Endothelial cell of umbilical vein (primary cell): Measurements from ENCODE around the gene CACTIN. TPM values are rescaled to one million over a fixed set of nuclear protein-coding genes. Genes with fewer than 3 reads are reported as not detected.

ENCODE experiments used
- BruUV-seq: library from RNA; stranded (reverse); fragments of 400-500 nt; replicated peaks from 2 replicates; lab custom pipeline; 2021; lab: Mats Ljungman, UMichigan
- CTCF ChIA-PET: fragments of 300-600, 350-600 bp; sonication (Branson Sonifier 250); formaldehyde crosslinking; loops from one replicate; lab custom pipeline; 2021; ENCODE audit warnings: antibody characterized with exemption, inconsistent platforms; lab: Charles Lee
- POLR2A ChIA-PET: fragments of 300-600, 350-600 bp; sonication (Branson Sonifier 250); formaldehyde crosslinking; loops from one replicate; lab custom pipeline; 2021; ENCODE audit warnings: antibody characterized with exemption, inconsistent platforms; lab: Charles Lee
- DNase-seq: peaks from one replicate; pipeline ENCODE4 v3.0.0-alpha.2; 2011; ENCODE audit warnings: low read depth, low spot score
- FAIRE-seq: peaks from 2 replicates; lab custom pipeline; 2011; peaks lifted over from hg19 to GRCh38; lab: Jason Lieb, UNC
- H2AFZ ChIP-seq: 2 replicates; pipeline ENCODE4 v1.6.0; 2012; ENCODE audit warnings: low read depth, low read length, control low read depth, inconsistent platforms
- H3K27ac ChIP-seq: 2 replicates; pipeline ENCODE4 v1.5.1; 2011; ENCODE audit warnings: low read depth, mild to moderate bottlenecking, control low read depth, low read length, moderate library complexity; ENCODE audit not compliant: insufficient read depth
- H3K27me3 ChIP-seq, 2 experiments: 2 replicates each; pipeline versions ENCODE4 v1.6.0 to v1.6.1; 2011; ENCODE audit warnings: low read length in 2 of 2, mixed read lengths in 1 of 2; ENCODE audit not compliant: control insufficient read depth in 2 of 2, insufficient read depth in 2 of 2
- H3K36me3 ChIP-seq, 2 experiments: 2 replicates in 1 of 2; 3 replicates in 1 of 2; pipeline ENCODE4 v1.5.1; 2011; ENCODE audit warnings: low read length in 2 of 2, mild to moderate bottlenecking in 1 of 2, moderate library complexity in 1 of 2; ENCODE audit not compliant: control insufficient read depth in 2 of 2, insufficient read depth in 2 of 2; ENCODE audit errors: extremely low read depth in 1 of 2
- H3K4me1 ChIP-seq: 3 replicates; pipeline ENCODE4 v1.5.1; 2011; ENCODE audit warnings: mild to moderate bottlenecking, low read length; ENCODE audit not compliant: control insufficient read depth, insufficient read depth; ENCODE audit errors: extremely low read depth
- H3K4me2 ChIP-seq: 2 replicates; pipeline ENCODE4 v1.6.1; 2011; ENCODE audit warnings: low read length, control low read depth, mixed read lengths; ENCODE audit not compliant: insufficient read depth
- H3K4me3 ChIP-seq, 3 experiments: fragments of 200-600 bp in 1 of 3; sonication (generic), shearing (Covaris generic) in 1 of 3; replicated peaks in 1 of 3; 2 replicates each; pipeline ENCODE4 v1.5.1; 2011 to 2016; ENCODE audit warnings: control low read depth in 3 of 3, low read length in 3 of 3, mild to moderate bottlenecking in 2 of 3, inconsistent platforms in 1 of 3, low read depth in 1 of 3, moderate library complexity in 1 of 3; ENCODE audit not compliant: insufficient read depth in 1 of 3
- H3K79me2 ChIP-seq: 2 replicates; pipeline ENCODE4 v1.6.0; 2012; ENCODE audit warnings: low read length, inconsistent platforms; ENCODE audit not compliant: control insufficient read depth, insufficient read depth
- H3K9ac ChIP-seq: replicated peaks from 2 replicates; pipeline ENCODE3; 2011; ENCODE audit warnings: low read length, control low read depth; ENCODE audit not compliant: insufficient read depth; ENCODE audit errors: extremely low read depth
- H3K9me1 ChIP-seq: replicated peaks from 3 replicates; pipeline ENCODE4 v1.6.0; 2011; ENCODE audit warnings: mild to moderate bottlenecking, low read length; ENCODE audit not compliant: control insufficient read depth, insufficient read depth; ENCODE audit errors: extremely low read depth
- H3K9me3 ChIP-seq: replicated peaks from 2 replicates; pipeline ENCODE4 v1.5.1; 2012; ENCODE audit warnings: low read length, inconsistent platforms; ENCODE audit not compliant: control insufficient read depth, insufficient read depth
- H4K20me1 ChIP-seq: replicated peaks from 2 replicates; pipeline ENCODE3; 2011; ENCODE audit warnings: mild to moderate bottlenecking, low read length; ENCODE audit not compliant: control insufficient read depth, insufficient read depth; ENCODE audit errors: extremely low read depth
- CTCF ChIP-seq, 2 donors: IDR thresholded peaks; 1 replicate in 1 of 2; 2 replicates in 1 of 2; pipeline ENCODE4 v1.5.1; 2011; ENCODE audit warnings: low read length in 2 of 2, mild to moderate bottlenecking in 2 of 2, moderate library complexity in 2 of 2, control low read depth in 1 of 2, inconsistent platforms in 1 of 2, low read depth in 1 of 2; ENCODE audit not compliant: insufficient read depth in 1 of 2; ENCODE audit errors: extremely low read depth in 1 of 2
- EZH2 ChIP-seq: IDR thresholded peaks from 2 replicates; pipeline ENCODE4 v1.6.1; 2012; ENCODE audit warnings: borderline replicate concordance, low read depth, mild to moderate bottlenecking, moderate library complexity, low read length, inconsistent platforms; ENCODE audit not compliant: severe bottlenecking
- FOS ChIP-seq: IDR thresholded peaks from 2 replicates; pipeline ENCODE4 v1.6.1; 2011; ENCODE audit warnings: mild to moderate bottlenecking, low read length, moderate library complexity, borderline replicate concordance; ENCODE audit not compliant: insufficient read depth
- GATA2 ChIP-seq: IDR thresholded peaks from 2 replicates; pipeline ENCODE4 v1.7.0; 2011; ENCODE audit warnings: low read depth, mild to moderate bottlenecking, moderate library complexity, mixed read lengths, low read length; ENCODE audit not compliant: insufficient read length, insufficient read depth
- JUN ChIP-seq: IDR thresholded peaks from 2 replicates; pipeline ENCODE4 v1.6.1; 2011; ENCODE audit warnings: borderline replicate concordance, low read depth; ENCODE audit not compliant: insufficient read length, insufficient read depth
- MAX ChIP-seq: IDR thresholded peaks from 2 replicates; pipeline ENCODE4 v1.6.1; 2011; ENCODE audit not compliant: insufficient read depth, insufficient read length
- MYC ChIP-seq: IDR thresholded peaks from one replicate; pipeline ENCODE4 v1.6.1; 2011; ENCODE audit warnings: mild to moderate bottlenecking, low read depth, low read length
- POLR2A ChIP-seq: IDR thresholded peaks from 2 replicates; pipeline ENCODE4 v1.6.1; 2012; ENCODE audit warnings: low read depth, mild to moderate bottlenecking, control low read depth, low read length
- POLR2AphosphoS5 ChIP-seq: IDR thresholded peaks from 2 replicates; pipeline ENCODE4 v1.6.1; 2012; ENCODE audit warnings: low read depth, mild to moderate bottlenecking, control low read depth, low read length, moderate library complexity; ENCODE audit not compliant: insufficient read depth
- dilution Hi-C: fragments of 300-500 bp; cut with MboI; formaldehyde crosslinking; loops from one replicate; pipeline ENCODE4 v1.15.0; 2019; ENCODE audit warnings: low sequenced_read_pairs; ENCODE audit not compliant: extremely low pct_ligation_motif_present
- intact Hi-C: fragments of 100-400 bp; cut with micrococcal nuclease; formaldehyde crosslinking; loops from one replicate; pipeline ENCODE4 v1.10.0; 2022
- polyA plus RNA-seq, 4 experiments: library from polyadenylated mRNA; depleted of rRNA in 3 of 4; stranded (reverse) in 3 of 4; unstranded in 1 of 4; fragments of >200 nt; gene quantifications; 2 replicates each; pipeline versions ENCODE4 v1.2.1 to v1.2.3, GENCODE V29; 2011 to 2012; ENCODE audit warnings: missing spikeins in 1 of 4
- total RNA-seq: library from RNA; stranded (reverse); gene quantifications from 2 replicates; pipeline ENCODE4 v1.2.3, GENCODE V29; 2021

Gene CACTIN
- total and polyA plus RNA-seq, 2 donors (not counting 3 experiments of a cell fraction or from before 2014, with no cell fraction given) = 29.7 to 36.1 TPM

- H3K27me3 ChIP-seq = no peaks in the 10 kb centered on the region
- no peak for TF ChIP-seq JUN
- no peak for TF ChIP-seq FOS
- TF ChIP-seq POLR2AphosphoS5 = no peak
- H3K36me3 ChIP-seq = peaks cover 2 to 58% of the 10 kb centered on the region in 2 experiments
- no peak overlapping the region for H2AFZ ChIP-seq
- DNase-seq = no peak
- H3K27ac ChIP-seq = no peak overlapping the region
- POLR2A ChIA-PET = interaction anchor here (0.6 kb wide), 2 partner anchors 10 to 25 kb away, joined by 4 to 7 read pairs; no protein-coding TSS in a partner anchor
- no peak overlapping the region for H3K9ac ChIP-seq
- CTCF ChIA-PET = no interaction called here
- no peaks in the 10 kb centered on the region for H3K9me3 ChIP-seq
- H3K4me1 ChIP-seq = no peaks in the 10 kb centered on the region
- no peaks in the 10 kb centered on the region for H3K79me2 ChIP-seq
- intact Hi-C loops (no loop called here), dilution Hi-C loops (no loop called here)
- no peaks in the 10 kb centered on the region for H3K9me1 ChIP-seq
- no TSS peak for BruUV-seq
- no peak for FAIRE-seq
- H4K20me1 ChIP-seq = no peaks in the 10 kb centered on the region
- no peak overlapping the region for H3K4me3 ChIP-seq
- no peak overlapping the region for H3K4me2 ChIP-seq
These were observed 25.8 kb upstream of the CACTIN start for GRCh38 chr19:3652422-3652821.

- FAIRE-seq (no peak), DNase-seq (no peak)
- H2AFZ ChIP-seq = no peak overlapping the region
- no peaks in the 10 kb centered on the region for H3K9me1 ChIP-seq
- no peaks in the 10 kb centered on the region for H3K9me3 ChIP-seq
- H3K27me3 ChIP-seq = no peaks in the 10 kb centered on the region
- dilution Hi-C loops = no loop called here
- no peaks in the 10 kb centered on the region for H3K79me2 ChIP-seq
- no peaks in the 10 kb centered on the region for H3K4me1 ChIP-seq
- no peak overlapping the region for H3K4me2 ChIP-seq
- CTCF ChIA-PET = no interaction called here
- no peak overlapping the region for H3K27ac ChIP-seq
- H4K20me1 ChIP-seq = no peaks in the 10 kb centered on the region
- POLR2A ChIA-PET = no interaction called here
- intact Hi-C loops = no loop called here
- H3K36me3 ChIP-seq = peaks cover 2 to 54% of the 10 kb centered on the region in 2 experiments
- BruUV-seq = no TSS peak
- no peak overlapping the region for H3K9ac ChIP-seq
- no peak for TF ChIP-seq POLR2AphosphoS5
- no peak for TF ChIP-seq JUN
- TF ChIP-seq EZH2 = no peak
- TF ChIP-seq CTCF (IDR thresholded peaks at IDR 0.05; ENCODE audit: extremely low read depth in 1 of 2, insufficient read depth in 1 of 2, low read depth in 1 of 2, low read length in 2 of 2) = no peak
- no peak for TF ChIP-seq FOS
- no peak for TF ChIP-seq GATA2
- no peak for TF ChIP-seq POLR2A
- TF ChIP-seq MYC = no peak
- TF ChIP-seq MAX = no peak
- H3K4me3 ChIP-seq = no peak overlapping the region
These were observed 25.1 kb upstream of the CACTIN start for GRCh38 chr19:3651684-3652083.
